Nephron (organoid): ENCODE measurements around the gene SUN1.

Experiments
- H3K27ac Mint-ChIP-seq, 3 experiments: 2 replicates each; pipeline ENCODE4 v1.8.0; 2020; ENCODE audit warnings: mixed read lengths in 3 of 3, mild to moderate bottlenecking in 2 of 3, moderate library complexity in 1 of 3
- H3K27me3 Mint-ChIP-seq: 2 replicates; pipeline ENCODE4 v1.8.0; 2021; ENCODE audit warnings: low read depth, mild to moderate bottlenecking, moderate library complexity, mixed read lengths
- H3K36me3 Mint-ChIP-seq: 2 replicates; pipeline ENCODE4 v1.8.0; 2020; ENCODE audit warnings: low read depth, mixed read lengths
- H3K4me1 Mint-ChIP-seq: 2 replicates; pipeline ENCODE4 v1.8.0; 2020; ENCODE audit warnings: mixed read lengths
- H3K4me3 Mint-ChIP-seq, 3 experiments: 2 replicates each; pipeline ENCODE4 v1.8.0; 2020; ENCODE audit warnings: mild to moderate bottlenecking in 3 of 3, mixed read lengths in 3 of 3, moderate library complexity in 2 of 3
- H3K9me3 Mint-ChIP-seq: 2 replicates; pipeline ENCODE4 v1.8.0; 2020; ENCODE audit warnings: mixed read lengths
- TF ChIP-seq, protein P1 (sequence below), 3 experiments: fragments of 200-600 bp; sonication (generic); IDR thresholded peaks; one replicate each; pipeline ENCODE4 v1.5.0; 2021; ENCODE audit warnings: antibody characterized with exemption in 3 of 3; ENCODE audit not compliant: unreplicated experiment in 3 of 3

Gene SUN1

DNA sequence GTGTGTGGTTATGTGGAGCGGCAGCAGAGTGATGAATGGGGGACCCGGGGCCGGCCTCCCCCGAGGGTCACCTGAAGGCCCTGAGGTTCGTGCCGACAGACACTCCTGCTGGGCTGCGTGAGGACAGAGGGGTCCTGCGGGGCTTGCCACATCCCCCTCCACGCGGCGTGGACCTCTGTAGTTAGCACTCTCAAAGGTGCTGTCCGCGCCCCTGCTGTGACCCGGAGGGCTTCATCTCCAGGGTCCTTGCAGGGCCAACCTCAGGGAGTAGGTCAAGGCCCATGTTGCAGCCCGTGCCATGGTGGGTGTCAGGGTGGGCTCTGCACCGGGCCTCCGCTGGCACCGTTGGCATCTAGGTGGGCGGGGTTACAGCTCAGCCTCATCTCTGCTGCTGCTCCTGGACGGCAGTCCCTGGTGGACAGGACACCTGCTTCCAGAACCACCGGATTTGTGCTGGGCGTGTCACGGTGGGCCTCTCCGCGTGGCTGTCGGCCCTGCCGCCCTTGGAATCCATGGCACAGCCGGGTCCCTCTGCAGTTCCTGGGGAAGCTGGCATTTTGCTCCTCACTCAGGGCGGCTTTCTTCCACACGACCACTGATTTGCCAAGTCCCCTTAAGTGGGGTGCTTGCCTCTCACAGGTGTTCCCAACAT, 24.3 kb downstream of the SUN1 start:
- Mint-ChIP-seq H3K27ac (peak overlapping the region in 2 of 3 experiments; percentile 39 to 66), H3K4me3 (no peak overlapping the region), H3K9me3 (no peaks in the 10 kb centered on the region), H3K36me3 (peaks cover 75% of the 10 kb centered on the region), H3K4me1 (no peaks in the 10 kb centered on the region), H3K27me3 (no peaks in the 10 kb centered on the region)
- TF ChIP-seq, protein P1, sequence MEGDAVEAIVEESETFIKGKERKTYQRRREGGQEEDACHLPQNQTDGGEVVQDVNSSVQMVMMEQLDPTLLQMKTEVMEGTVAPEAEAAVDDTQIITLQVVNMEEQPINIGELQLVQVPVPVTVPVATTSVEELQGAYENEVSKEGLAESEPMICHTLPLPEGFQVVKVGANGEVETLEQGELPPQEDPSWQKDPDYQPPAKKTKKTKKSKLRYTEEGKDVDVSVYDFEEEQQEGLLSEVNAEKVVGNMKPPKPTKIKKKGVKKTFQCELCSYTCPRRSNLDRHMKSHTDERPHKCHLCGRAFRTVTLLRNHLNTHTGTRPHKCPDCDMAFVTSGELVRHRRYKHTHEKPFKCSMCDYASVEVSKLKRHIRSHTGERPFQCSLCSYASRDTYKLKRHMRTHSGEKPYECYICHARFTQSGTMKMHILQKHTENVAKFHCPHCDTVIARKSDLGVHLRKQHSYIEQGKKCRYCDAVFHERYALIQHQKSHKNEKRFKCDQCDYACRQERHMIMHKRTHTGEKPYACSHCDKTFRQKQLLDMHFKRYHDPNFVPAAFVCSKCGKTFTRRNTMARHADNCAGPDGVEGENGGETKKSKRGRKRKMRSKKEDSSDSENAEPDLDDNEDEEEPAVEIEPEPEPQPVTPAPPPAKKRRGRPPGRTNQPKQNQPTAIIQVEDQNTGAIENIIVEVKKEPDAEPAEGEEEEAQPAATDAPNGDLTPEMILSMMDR (IDR thresholded peaks at IDR 0.05; ENCODE audit: unreplicated experiment in 3 of 3): no peak

DNA sequence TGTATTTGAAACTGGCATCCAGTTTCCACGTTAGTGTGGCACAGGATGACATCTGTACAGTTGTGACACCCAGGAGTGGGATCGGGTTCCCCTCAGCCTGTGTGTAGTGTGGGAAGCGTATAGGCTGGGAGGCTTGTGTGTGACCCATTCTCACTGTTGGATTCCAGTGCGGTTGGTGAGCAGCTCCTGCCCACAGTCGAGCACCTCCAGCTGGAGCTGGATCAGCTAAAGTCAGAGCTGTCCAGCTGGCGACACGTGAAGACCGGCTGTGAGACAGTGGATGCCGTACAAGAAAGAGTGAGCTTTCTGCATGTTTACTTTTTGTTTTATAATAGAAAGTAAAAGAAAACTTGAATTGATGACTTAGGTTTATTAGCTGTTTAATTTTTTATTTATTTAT, 25.4 kb downstream of the SUN1 start:
- Mint-ChIP-seq H3K4me3 (no peak overlapping the region), H3K4me1 (no peaks in the 10 kb centered on the region), H3K9me3 (no peaks in the 10 kb centered on the region), H3K36me3 (peaks cover 77% of the 10 kb centered on the region), H3K27ac (no peak overlapping the region), H3K27me3 (no peaks in the 10 kb centered on the region)
- TF ChIP-seq, protein P1 (IDR thresholded peaks at IDR 0.05; ENCODE audit: unreplicated experiment in 3 of 3): no peak

DNA sequence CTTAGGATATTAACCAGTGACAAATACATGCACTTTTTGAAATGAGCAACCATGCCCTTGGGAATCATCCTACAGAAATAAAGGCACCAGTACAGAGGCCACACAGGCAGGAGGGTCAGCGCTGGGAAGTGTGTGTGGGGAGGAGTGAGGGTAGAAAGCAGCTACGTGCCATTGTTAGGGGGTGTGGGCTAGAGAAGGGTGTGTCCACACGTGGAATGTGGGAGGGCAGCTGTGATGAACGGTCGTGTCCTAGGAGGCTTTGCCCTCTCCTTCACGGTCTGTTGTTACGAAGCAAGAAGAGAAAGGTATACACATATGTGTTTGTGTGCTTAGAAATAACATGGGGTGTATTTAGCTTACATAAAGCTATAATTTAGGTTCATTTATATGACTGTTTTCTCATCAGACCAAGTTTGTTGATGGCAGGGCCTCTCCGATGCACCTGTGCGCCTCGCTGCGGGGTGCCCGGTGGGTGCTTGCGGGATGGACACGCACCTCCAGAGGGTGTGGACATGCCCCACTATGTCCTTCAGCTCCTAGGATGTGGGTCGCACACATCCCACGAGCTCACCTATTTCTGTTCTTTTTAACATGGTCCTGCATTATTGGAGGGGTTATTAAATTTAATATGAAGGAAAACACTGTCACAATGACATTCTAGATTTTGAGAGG, 27.2 kb downstream of the SUN1 start:
- Mint-ChIP-seq H3K27me3 (no peaks in the 10 kb centered on the region), H3K4me3 (no peak overlapping the region), H3K36me3 (peaks cover 82% of the 10 kb centered on the region), H3K27ac (peak overlapping the region in 1 of 3 experiments; percentile 47), H3K9me3 (no peaks in the 10 kb centered on the region), H3K4me1 (no peaks in the 10 kb centered on the region)
- TF ChIP-seq, protein P1 (IDR thresholded peaks at IDR 0.05; ENCODE audit: unreplicated experiment in 3 of 3): no peak

DNA sequence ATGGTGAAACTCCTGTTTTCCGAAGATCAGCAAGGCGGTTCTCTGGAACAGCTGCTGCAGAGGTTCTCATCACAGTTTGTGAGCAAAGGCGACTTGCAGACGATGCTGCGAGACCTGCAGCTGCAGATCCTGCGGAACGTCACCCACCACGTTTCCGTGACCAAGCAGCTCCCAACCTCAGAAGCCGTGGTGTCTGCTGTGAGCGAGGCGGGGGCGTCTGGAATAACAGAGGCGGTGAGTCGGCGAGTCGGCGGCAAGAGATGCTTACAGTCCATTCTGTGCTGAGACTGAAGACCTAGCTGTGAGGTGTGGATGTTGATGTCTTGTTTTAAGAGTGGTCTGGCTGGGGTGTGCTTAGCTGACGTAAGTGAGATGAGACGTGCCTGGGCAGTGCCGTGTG, 27.9 kb downstream of the SUN1 start:
- Mint-ChIP-seq H3K36me3 (peaks cover 82% of the 10 kb centered on the region), H3K9me3 (no peaks in the 10 kb centered on the region), H3K27ac (no peak overlapping the region), H3K4me3 (no peak overlapping the region), H3K27me3 (no peaks in the 10 kb centered on the region), H3K4me1 (no peaks in the 10 kb centered on the region)
- TF ChIP-seq, protein P1 (IDR thresholded peaks at IDR 0.05; ENCODE audit: unreplicated experiment in 3 of 3): no peak

DNA sequence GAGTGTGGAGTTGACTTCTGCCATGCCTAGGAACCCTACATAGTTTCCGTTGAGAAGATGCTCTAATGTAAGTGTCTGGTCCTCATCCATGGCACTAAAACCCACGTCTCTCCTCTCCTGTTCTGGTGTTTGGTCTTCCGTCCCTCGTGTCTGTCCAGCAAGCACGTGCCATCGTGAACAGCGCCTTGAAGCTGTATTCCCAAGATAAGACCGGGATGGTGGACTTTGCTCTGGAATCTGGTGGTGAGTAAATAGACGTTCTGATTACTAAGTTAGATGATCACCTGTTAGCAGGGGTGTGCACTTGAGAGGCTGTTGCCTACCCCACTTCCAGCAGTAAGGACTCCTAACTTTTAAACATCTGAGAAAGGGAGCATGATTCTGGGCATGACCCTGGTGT, 28.9 kb downstream of the SUN1 start:
- Mint-ChIP-seq H3K4me1 (no peaks in the 10 kb centered on the region), H3K4me3 (no peak overlapping the region), H3K9me3 (no peaks in the 10 kb centered on the region), H3K27me3 (no peaks in the 10 kb centered on the region), H3K36me3 (peaks cover 85% of the 10 kb centered on the region), H3K27ac (no peak overlapping the region)
- TF ChIP-seq, protein P1 (IDR thresholded peaks at IDR 0.05; ENCODE audit: unreplicated experiment in 3 of 3): no peak

DNA sequence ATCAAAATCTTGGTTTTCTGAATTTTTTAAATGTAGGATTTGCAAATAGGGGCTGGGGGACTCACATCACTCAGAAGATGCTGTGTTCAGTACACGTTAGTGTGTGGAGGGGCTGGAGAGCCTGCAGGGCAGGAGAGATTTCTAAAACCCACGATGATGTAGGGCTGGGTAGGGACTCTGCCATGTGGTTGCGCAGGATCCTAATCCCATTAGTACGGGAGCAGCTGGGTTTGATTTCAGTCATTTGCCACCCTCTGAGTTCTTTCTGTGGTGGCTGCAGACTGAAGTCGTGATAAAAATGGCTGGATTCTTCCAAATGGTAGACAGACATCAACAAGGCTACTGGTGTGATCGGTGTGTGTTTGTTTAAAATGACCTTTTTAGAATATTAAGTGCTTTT, 29.9 kb downstream of the SUN1 start:
- Mint-ChIP-seq H3K4me3 (no peak overlapping the region), H3K36me3 (peaks cover 88% of the 10 kb centered on the region), H3K9me3 (no peaks in the 10 kb centered on the region), H3K27me3 (no peaks in the 10 kb centered on the region), H3K4me1 (peaks cover 6% of the 10 kb centered on the region), H3K27ac (no peak overlapping the region)
- TF ChIP-seq, protein P1 (IDR thresholded peaks at IDR 0.05; ENCODE audit: unreplicated experiment in 3 of 3): no peak
